ENCODE data around the gene ETV6.

DNA sequence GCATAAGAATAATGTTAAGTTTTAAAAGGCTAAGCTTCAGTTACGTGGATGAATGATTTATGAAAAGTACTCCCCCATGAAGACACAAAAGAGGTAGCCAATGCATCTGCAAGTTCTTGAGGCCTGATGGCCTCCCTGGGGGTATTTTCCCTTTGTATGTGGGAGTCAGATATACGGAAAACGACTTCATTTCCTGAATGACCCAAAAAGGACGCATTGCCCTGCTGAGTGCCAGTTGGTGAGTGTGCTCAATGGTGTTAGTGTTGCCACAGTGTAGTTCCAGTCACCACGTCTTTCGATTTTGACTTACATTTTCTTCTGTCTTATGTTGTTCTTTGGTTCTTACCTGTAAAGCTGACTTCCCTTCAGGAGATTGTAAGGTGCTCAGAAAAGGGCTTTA, 8.0 kb downstream of the ETV6 start:
- TF ChIP-seq POLR2A (IDR thresholded peaks at IDR 0.05; ENCODE audit: low read length) (no peak), GATA1 (IDR thresholded peaks at IDR 0.05; ENCODE audit: low read depth, low read length) (no peak)

Data from erythroblast (primary cell).